SHP77 treated with DMSO at 0.1 percent for 48 hours (cell line): ENCODE data around the gene DAPK1.
"Not testable (repeated sequence)": the region's sequence is repeated elsewhere in the genome, so short reads cannot be mapped to it uniquely, and the experiment has no call there.

Source experiments
- DNase-seq: peaks from one replicate; lab custom pipeline; 2025; lab: John Stamatoyannopoulos, UW

DAPK1 gene

GRCh38 chr9:87741891-87742290, 244.2 kb downstream of the DAPK1 start:
- no peak for DNase-seq

- DNase-seq, result no peak
These were observed 245.3 kb downstream of the DAPK1 start for GRCh38 chr9:87742813-87743428.

DNA sequence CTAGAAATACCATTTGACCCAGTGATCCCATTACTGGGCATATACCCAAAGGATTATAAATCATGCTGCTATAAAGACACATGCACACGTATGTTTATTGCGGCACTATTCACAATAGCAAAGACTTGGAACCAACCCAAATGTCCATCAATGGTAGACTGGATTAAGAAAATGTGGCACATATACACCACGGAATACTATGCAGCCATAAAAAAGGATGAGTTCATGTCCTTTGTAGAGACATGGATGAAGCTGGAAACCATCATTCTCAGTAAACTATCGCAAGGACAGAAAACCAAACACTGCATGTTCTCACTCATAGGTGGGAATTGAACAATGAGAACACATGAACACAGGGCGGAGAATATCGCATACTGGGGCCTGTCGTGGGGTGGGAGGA, 246.6 kb downstream of the DAPK1 start:
- DNase-seq, result not testable (repeated sequence)

- DNase-seq, result no peak
These were observed 248.5 kb downstream of the DAPK1 start for GRCh38 chr9:87746186-87746585.

- no peak for DNase-seq
These were observed 251.2 kb downstream of the DAPK1 start for GRCh38 chr9:87748881-87749280.

- no peak for DNase-seq
These were observed 251.8 kb downstream of the DAPK1 start for GRCh38 chr9:87749335-87750035.

GRCh38 chr9:87750726-87751125, 253.1 kb downstream of the DAPK1 start:
- DNase-seq, result no peak

DNA sequence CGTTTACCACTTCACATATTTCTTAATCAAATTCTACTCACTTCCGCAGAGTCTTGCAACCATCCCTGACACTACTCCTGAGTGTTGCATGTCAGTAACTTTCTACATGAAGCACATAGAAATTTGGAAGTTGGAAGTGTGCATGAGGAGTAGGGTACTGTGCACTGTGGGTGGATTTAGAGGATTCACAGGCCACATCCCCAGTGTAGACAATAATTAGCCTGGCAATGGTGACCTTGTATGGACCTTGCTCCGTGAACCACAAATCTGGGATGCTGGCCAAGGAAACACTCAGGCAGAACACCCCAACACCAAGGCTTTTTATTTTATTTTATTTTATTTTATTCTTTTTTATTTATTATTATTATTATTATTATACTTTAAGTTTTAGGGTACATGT, 253.8 kb downstream of the DAPK1 start:
- no peak for DNase-seq

GRCh38 chr9:87751868-87752267, 254.2 kb downstream of the DAPK1 start:
- no peak for DNase-seq

- no peak for DNase-seq
These were observed 255.6 kb downstream of the DAPK1 start for GRCh38 chr9:87753313-87753712.
